Measurements from ENCODE around the gene AHRR. TPM values are rescaled to one million over a fixed set of nuclear protein-coding genes. Genes with fewer than 3 reads are reported as not detected.

Gene AHRR
- total RNA-seq, 1 experiment from 2014 or later = 0.20 TPM

- DNase-seq = no peak
- Histone ChIP-seq H3K4me1 (no peaks in the 10 kb centered on the region), H3K36me3 (no peaks in the 10 kb centered on the region), H3K9me3 (replicated peaks) (no peaks in the 10 kb centered on the region), H3K27me3 (no peaks in the 10 kb centered on the region), H3K4me3 (no peak overlapping the region), H3K27ac (no peak overlapping the region)
These were observed 9.6 kb upstream of the AHRR start for GRCh38 chr5:311963-312362.

- Histone ChIP-seq H3K36me3 (no peaks in the 10 kb centered on the region), H3K27ac (no peak overlapping the region), H3K9me3 (replicated peaks) (no peaks in the 10 kb centered on the region), H3K4me3 (no peak overlapping the region), H3K27me3 (no peaks in the 10 kb centered on the region), H3K4me1 (no peaks in the 10 kb centered on the region)
- no peak for DNase-seq
These were observed 8.7 kb upstream of the AHRR start for GRCh38 chr5:312845-313244.

DNA sequence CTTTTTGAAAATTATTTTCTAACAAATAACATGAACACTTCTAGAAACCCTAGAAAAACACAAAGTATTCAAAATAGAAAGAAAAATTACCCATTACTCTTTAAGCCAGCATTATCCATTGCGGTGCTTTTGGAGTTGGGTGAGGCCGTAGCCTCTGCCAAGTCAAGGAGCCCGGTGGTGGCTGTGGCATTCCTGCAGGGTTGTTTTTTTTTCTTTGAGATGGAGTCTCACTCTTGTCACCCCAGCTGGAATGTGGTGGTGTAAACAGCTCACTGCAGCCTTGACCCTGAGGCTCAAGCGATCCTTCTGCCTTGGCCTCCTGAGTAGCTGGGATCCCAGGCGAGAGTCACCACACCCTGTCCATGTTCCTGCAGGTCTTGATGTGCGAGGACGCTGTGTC lies 8.2 kb upstream of the AHRR start:
- no peak for DNase-seq
- H3K27me3 ChIP-seq = no peaks in the 10 kb centered on the region
- H3K36me3 ChIP-seq = no peaks in the 10 kb centered on the region
- no peaks in the 10 kb centered on the region for H3K9me3 ChIP-seq (replicated peaks)
- H3K27ac ChIP-seq = no peak overlapping the region
- H3K4me1 ChIP-seq = no peaks in the 10 kb centered on the region
- no peak overlapping the region for H3K4me3 ChIP-seq

DNA sequence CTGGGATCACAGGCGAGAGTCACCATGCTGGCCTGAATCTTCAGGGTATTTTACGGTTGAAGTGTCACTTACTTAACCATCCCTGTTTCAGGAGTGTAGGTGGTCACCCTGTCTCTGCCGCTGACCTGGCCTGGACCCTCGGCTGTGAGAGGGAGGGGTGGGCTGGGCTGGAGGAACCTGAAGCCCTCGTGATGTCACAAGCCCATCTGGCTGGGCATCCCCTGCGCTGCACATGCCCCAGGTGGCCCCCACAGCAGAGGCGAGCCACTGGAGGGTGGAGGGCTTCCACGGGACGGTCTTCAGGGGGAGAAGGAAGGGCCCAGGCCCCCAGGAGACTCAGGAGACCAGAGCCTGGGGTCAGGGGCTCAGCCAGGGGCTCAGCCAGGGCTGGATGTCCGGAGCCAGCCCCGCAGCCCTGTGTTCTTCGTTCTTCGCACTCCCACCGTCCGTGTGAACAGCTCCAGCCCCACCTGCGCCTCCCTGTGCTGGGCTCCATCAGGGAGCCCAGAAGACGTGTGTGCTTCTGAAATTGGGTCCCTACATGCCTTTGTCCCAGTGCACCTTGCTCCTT lies 7.6 kb upstream of the AHRR start:
- no peaks in the 10 kb centered on the region for H3K27me3 ChIP-seq
- H3K4me3 ChIP-seq = no peak overlapping the region
- H3K9me3 ChIP-seq (replicated peaks) = no peaks in the 10 kb centered on the region
- no peaks in the 10 kb centered on the region for H3K36me3 ChIP-seq
- no peak for DNase-seq
- H3K4me1 ChIP-seq = no peaks in the 10 kb centered on the region
- no peak overlapping the region for H3K27ac ChIP-seq

- no peak for DNase-seq
- no peaks in the 10 kb centered on the region for H3K9me3 ChIP-seq (replicated peaks)
- no peaks in the 10 kb centered on the region for H3K4me1 ChIP-seq
- H3K27me3 ChIP-seq = no peaks in the 10 kb centered on the region
- no peaks in the 10 kb centered on the region for H3K36me3 ChIP-seq
- H3K4me3 ChIP-seq = no peak overlapping the region
- no peak overlapping the region for H3K27ac ChIP-seq
These were observed 6.6 kb upstream of the AHRR start for GRCh38 chr5:314676-315487.

- no peak for DNase-seq
- no peaks in the 10 kb centered on the region for H3K36me3 ChIP-seq
- H3K9me3 ChIP-seq (replicated peaks) = no peaks in the 10 kb centered on the region
- H3K27ac ChIP-seq = no peak overlapping the region
- no peak overlapping the region for H3K4me3 ChIP-seq
- H3K27me3 ChIP-seq = no peaks in the 10 kb centered on the region
- no peaks in the 10 kb centered on the region for H3K4me1 ChIP-seq
These were observed 5.9 kb upstream of the AHRR start for GRCh38 chr5:315488-316209.

- Histone ChIP-seq H3K9me3 (replicated peaks) (no peaks in the 10 kb centered on the region), H3K27ac (no peak overlapping the region), H3K27me3 (no peaks in the 10 kb centered on the region), H3K4me1 (no peaks in the 10 kb centered on the region), H3K4me3 (no peak overlapping the region), H3K36me3 (no peaks in the 10 kb centered on the region)
- no peak for DNase-seq
These were observed 5.1 kb upstream of the AHRR start for GRCh38 chr5:316210-317085.

DNA sequence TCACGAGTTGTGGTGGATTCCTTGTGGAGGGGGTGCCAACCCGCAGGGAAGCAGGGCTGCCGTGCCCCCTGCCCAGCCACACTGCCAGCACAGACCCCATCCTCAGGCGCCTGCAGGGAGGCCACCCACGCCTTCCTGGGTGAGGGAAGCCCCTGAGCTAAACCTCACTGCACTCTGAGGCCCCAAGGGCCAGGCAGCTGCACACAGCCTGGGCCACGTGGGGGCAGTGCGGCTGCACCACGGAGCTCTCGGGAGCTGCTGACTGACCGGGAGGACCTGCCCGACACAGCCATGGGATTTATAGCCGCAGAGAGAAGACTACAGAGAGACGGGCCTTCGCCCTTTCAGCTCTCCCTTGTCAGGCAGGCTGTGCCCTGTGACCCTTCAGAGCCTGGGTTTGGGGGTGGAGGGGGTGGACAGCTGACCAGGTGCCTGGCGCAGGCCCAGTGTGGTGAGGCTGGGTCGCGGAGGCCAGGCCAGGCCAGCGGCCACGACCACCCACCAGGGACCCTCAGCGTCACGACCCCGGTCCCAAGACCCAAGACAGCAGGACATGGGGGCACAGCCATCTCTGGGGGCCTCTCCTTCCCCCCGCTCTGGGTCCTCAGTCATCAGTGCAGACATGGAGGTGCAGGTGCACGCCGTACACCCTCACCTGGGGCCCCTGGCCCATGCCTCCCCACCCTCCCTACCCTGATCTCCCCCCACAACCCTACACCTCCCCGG lies 4.3 kb upstream of the AHRR start:
- Histone ChIP-seq H3K4me1 (no peaks in the 10 kb centered on the region), H3K4me3 (no peak overlapping the region), H3K27ac (no peak overlapping the region), H3K36me3 (no peaks in the 10 kb centered on the region), H3K9me3 (replicated peaks) (no peaks in the 10 kb centered on the region), H3K27me3 (no peaks in the 10 kb centered on the region)
- peak; percentile 18 to 33 for DNase-seq

GRCh38 chr5:318341-318897 lies 3.1 kb upstream of the AHRR start:
- no peak overlapping the region for H3K27ac ChIP-seq
- no peak for DNase-seq
- no peaks in the 10 kb centered on the region for H3K4me1 ChIP-seq

DNA sequence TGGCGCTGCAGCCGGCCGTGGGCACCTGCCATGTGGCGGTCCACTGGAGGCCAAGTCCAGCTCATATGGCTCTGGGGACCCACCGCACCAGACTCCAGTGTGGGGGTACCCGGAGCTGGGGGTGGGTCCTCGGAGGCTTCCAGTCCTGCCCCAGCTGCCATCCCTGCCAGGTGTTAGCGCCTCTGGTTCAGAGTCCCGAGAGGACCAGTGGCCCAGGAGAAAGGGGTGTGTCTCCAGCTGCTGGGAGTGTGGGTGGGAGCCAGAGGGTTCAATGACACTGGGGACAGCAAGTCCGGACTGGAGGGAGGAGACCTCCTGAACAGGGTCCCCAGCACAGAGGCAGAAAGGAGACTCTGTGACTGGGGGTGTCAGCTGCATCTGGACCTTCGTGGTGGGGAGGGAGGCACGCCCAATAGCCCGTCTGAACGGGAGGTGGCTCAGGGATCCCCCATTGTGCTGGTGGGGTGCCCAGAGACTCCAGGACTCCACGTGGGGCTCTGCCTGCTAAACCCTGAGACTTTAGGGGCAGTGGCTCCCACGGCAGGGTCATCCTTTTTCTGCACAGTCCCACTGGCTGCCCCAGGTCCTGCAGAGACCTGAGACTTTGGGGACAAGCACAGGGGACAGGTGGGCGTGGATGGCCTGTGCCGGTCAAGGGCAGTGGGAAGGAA lies 2.4 kb upstream of the AHRR start:
- Histone ChIP-seq H3K4me3 (no peak overlapping the region), H3K4me1 (no peaks in the 10 kb centered on the region), H3K9me3 (replicated peaks) (no peaks in the 10 kb centered on the region), H3K27me3 (no peaks in the 10 kb centered on the region), H3K36me3 (no peaks in the 10 kb centered on the region), H3K27ac (no peak overlapping the region)
- no peak for DNase-seq

More at GRCh38 chr5:318341-318897, 3.1 kb upstream of the AHRR start:
- H3K27me3 ChIP-seq = no peaks in the 10 kb centered on the region
- no peaks in the 10 kb centered on the region for H3K36me3 ChIP-seq
- H3K4me3 ChIP-seq = no peak overlapping the region
- no peaks in the 10 kb centered on the region for H3K9me3 ChIP-seq (replicated peaks)

DNA sequence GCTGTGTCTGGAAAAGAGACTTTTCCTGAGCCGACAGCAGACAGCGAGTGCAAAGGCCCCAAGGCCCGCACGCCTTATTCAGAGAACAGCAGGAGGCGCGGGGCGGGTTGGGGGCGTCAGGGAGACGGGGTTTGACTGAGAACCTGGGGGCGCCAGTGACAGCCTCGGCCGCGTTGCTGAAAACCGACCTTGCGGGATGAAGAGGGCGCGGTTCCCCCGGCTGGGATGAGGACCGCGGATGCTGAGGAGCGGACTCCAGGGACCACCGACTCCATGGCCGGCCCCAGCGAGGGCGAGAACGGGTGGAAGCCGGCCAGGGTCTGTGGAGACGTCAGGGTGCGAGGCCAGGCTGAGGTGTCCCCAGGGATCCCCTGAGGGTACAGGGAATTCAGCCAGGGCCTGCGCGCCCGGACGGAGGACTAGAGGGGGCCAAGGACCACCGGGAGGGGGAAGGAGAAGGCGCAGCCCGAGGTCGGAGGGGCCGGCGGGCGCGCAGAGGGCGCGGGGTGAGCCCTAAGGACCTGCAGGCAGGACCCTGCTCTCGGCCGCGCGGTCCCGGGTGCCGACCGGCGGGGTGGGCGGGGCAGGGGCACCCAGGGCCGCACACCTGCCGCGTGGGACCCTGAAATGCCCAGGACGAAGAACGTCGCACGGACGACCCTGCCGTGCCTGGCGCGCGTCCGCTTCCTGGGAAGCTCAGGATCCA lies 837 bp upstream of the AHRR start:
- Histone ChIP-seq H3K36me3 (no peaks in the 10 kb centered on the region), H3K4me3 (no peak overlapping the region), H3K4me1 (no peaks in the 10 kb centered on the region), H3K27ac (no peak overlapping the region), H3K9me3 (replicated peaks) (no peaks in the 10 kb centered on the region), H3K27me3 (no peaks in the 10 kb centered on the region)
- DNase-seq = no peak

DNA sequence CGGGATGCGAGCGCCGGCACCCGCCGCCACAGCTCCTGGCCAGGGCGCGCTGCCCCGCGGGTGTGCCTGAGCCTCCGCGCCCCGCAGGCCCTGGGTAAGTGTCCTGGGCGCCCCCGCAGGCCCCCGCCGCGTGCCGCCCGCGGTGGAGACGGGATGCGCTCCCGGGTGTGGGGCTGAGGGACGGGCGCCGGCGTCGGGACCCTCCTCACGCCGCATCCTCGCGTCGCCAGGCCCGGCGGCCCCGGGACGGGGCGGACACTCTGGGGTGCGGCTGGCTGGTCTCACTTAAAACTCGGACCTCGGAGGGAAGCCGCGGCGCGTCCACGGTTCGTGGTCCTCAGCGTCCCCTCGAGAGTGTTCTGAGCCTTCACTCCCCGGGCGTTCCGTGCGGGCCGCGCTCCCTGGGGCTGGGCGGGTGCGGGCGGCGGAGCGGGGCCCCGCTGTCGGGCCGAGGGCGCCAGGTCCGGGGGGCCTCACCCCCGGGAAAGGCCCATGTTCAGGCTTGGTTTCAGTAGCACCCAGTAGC lies 275 bp downstream of the AHRR start:
- Histone ChIP-seq H3K27ac (no peak overlapping the region), H3K27me3 (no peaks in the 10 kb centered on the region), H3K4me1 (no peaks in the 10 kb centered on the region), H3K36me3 (no peaks in the 10 kb centered on the region), H3K9me3 (replicated peaks) (no peaks in the 10 kb centered on the region), H3K4me3 (no peak overlapping the region)
- DNase-seq = no peak
